ENCODE measurements around the gene SREBF1.

SREBF1 gene

DNA sequence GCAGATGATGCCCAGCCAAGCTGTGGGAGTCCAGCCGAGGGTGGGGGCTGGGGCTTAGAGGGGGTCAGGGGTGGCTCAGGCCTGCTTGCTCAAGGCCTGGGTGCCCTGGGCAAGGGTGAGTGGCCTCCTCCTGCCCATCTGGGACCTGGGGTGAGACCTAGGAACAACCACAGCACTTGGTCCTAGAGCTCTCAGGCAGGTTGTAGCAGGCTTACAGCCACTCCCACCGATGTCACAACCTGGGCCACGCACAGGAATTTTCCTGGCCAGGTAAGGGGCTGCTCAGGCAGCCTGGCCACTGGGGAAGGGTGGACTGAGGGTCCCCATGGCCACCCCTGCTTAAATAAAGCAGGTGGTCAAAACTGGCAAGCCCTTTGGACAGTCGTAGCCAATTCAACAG, 6.3 kb upstream of the SREBF1 start:
- in situ Hi-C loops (cut with MboI; ENCODE audit: low pct_unique_long_range_greater_than_20kb, low sequenced_read_pairs): no loop called here
- no peak for DNase-seq

DNA sequence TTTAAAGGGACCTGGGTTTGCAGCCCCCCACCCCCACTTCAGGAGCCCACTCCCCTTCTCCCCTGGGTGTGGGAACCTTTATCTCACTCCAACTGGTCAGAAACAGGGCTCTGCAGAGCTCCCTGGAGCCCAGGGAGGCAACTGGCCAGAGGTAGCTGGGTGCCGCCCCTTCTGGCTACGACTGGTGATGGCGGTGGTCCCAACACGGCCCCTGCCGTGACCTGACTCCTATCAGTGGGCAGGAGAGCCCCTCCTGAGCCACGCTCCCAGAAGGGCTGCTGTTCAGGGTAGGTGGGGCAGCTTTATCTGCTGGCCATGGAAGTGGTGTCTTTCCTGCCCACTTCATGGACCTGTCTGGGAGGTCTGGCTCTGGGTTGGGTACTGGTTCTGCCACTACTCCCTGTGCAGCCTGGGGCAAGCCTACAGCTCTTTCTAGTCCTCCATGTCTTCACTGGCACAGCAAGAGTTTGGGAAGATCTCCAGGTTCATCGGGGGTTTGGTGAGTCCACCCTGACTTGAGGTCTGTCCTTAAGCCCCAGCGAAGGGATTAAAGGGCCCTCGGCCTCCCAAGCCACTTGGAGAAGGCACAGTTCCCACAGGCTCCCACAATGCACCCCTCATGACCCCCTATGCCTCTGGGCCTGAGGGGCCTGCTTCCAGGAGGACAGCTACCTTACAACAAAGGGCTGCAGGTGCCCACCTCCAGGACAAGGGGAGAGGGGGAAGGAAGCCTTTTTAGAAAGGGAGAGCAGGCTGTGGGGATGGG, 5.5 kb upstream of the SREBF1 start:
- in situ Hi-C loops (cut with MboI; ENCODE audit: low pct_unique_long_range_greater_than_20kb, low sequenced_read_pairs): no loop called here
- no peak for DNase-seq

DNA sequence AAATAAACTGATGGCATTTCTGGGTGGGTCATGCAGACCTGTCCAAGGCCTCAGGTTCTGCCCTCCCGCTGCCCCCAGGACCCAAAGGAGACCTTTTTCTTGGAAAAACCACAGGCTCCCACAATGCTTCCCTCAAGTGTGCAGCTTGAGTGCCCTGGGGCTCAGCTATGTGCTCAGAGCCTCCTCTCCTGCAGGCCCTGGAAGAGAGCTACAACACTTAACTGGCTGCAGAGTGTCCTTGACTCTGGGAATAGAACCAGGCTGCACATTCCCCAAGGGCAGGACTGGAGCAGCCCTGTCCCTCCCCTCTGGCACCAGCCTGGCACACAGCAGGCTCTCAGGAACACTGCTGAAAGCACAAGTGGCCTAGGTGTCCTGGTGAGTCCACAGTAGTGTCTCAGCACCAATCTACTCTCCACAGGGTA, 4.8 kb upstream of the SREBF1 start:
- in situ Hi-C loops (cut with MboI; ENCODE audit: low pct_unique_long_range_greater_than_20kb, low sequenced_read_pairs): no loop called here

DNA sequence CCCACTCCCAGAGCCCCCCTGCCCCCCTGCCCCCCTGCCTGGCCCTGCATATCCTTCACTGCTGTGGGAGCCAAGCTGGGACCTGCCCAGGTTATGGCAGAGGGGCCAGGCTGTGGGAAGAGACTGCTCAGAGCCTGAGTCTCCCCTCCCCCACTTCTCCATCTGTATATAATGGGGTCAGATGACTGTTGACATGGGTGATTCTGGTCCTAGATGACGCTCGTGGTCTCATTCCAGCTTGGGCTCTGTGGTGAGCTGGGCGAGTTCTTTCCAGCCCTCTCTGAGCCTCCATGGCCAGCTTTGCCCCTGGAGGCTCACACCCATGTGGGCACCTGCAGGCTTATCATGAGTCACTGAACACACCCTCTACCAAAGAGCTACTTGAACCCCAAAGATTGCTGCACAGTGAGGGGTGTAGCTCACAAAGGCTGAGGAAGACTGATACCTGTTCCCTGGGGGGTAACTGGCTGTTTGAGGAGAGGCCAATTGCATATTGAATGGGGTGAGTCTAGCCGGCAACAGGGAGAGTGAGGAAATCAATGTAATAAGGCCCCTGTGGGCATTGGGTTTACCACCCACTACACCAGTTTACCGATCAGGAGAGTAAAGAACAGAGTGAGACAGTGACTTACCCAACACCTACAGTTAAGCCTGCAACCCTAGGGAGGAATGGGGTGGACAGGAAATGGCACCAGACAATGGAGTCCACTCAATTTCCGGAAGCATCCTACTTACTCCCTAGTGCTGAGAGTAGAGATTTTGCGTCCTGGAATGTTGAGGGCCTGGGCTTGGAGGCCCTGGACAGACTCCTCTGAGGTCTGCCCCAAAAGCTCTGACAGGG, 4.2 kb upstream of the SREBF1 start:
- no peak for DNase-seq
- in situ Hi-C loops (cut with MboI; ENCODE audit: low pct_unique_long_range_greater_than_20kb, low sequenced_read_pairs): no loop called here

More for the DNA sequence above, 4.8 kb upstream of the SREBF1 start:
- DNase-seq: peak; percentile 42

DNA sequence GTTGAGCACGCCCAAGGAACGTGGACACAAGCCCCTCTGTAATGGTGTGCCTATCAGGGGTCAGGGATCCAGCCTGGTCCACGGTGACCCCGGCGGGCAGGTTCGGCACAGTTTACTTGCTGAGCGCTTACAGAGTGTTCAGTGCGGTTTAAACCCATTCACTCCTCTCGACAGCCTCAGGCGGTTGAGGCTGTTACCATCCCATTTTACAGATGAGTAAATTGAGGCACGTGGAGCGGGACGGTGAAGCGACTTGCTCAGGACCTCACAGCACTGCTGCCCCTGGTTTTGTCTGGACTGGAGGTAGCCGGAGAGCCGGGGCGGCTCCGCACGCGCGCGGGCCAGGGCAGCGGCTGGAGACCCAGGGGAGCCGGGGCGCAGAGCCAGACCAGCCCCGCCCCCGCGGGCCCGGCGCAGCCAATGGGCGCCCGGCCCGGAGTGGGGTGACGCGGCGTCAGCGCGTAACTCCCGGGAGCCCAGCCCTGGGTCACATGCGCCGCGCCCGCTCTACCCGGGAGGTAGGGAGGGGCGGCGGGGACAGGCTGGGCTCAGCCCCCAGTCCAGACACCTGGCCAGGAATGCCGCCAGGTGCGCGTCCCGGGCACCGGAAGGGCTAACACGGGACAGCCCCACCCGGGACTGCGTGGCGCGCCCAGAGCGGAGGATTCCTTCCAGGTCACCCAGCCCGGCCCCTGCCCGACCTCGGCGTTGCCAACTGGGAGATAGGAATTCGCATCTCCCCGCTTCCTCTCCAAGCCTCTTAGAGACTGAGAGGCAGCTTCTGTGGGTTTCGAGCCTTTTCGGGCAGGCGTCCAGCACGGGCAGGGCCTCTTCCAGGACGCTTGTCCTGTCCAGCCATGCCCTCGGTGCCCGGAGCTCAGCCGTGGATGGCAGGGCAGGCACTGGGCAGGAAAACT, 3.3 kb upstream of the SREBF1 start:
- DNase-seq: peak; percentile 85
- in situ Hi-C loops (cut with MboI; ENCODE audit: low pct_unique_long_range_greater_than_20kb, low sequenced_read_pairs): no loop called here

DNA sequence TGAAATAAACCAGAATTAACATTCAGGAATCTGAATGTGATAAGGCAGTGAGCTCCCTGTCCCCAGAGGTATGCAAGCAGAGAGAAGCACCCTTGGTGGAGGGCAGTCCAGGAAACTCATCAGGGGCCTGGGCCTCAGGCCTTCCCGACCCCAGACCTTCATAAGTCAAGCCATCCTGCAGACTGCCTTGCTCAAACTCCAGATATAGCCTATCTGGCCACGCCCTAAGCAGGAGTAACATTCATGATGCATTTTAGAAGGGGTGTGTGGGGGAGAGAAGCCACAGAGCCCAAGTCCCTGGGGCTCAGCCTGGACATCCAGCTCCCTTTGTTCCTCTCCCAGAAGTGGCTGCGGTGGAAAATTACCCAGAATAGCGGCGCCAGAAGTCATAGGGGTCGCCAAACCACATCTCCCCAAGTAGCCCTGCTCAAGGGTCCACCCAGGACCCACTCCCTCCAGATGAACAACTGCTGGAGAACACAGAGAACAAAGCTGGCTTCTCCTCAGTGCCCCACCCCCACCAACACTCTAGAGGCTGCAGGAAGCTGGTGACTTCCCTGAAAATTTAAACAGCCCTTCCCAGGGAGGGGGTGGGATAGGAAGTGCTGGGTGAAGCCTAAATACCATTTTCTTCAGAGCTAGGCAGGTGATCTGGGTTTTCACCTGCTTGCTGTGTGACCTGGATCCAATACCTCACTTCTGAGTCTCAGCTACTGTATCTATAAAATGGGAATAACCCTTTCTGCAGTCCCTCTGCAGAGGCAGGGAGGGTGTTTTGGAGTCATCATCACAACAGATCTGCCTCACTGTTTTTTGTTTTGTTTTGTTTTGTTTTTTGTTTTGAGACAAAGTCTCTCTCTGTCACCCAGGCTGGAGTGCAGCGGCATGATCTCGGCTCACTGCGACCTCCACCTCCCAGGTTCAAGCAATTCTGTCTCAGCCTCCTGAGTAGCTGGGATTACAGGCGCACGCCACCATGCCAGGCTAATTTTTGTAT, 1.5 kb upstream of the SREBF1 start:
- peak; percentile 83 for DNase-seq

DNA sequence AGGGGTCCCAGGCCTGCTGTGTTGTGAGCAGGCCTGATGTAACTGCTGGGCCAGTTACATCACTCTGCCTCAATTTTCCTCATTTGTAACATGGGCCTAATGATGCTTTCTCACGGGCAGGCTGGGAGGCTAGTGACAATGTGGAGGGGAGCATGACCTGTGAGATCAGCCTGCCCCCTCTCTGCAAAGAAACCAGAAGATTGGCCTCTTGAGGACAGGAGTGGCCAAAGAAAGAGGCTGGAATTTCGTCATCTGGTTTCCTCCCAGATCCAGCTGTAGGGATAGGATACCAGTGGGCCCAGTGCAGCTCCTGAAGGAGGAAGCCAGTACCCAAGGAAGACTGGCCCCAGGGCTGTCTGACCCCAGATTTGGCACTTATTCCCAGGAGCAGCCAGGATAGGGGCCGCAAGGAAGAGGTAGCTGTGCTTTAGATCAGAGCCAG, 615 bp upstream of the SREBF1 start:
- in situ Hi-C loops (cut with MboI; ENCODE audit: low pct_unique_long_range_greater_than_20kb, low sequenced_read_pairs): no loop called here
- DNase-seq: peak; percentile 52

More for the DNA sequence above, 1.5 kb upstream of the SREBF1 start:
- in situ Hi-C loops (cut with MboI; ENCODE audit: low pct_unique_long_range_greater_than_20kb, low sequenced_read_pairs): no loop called here

DNA sequence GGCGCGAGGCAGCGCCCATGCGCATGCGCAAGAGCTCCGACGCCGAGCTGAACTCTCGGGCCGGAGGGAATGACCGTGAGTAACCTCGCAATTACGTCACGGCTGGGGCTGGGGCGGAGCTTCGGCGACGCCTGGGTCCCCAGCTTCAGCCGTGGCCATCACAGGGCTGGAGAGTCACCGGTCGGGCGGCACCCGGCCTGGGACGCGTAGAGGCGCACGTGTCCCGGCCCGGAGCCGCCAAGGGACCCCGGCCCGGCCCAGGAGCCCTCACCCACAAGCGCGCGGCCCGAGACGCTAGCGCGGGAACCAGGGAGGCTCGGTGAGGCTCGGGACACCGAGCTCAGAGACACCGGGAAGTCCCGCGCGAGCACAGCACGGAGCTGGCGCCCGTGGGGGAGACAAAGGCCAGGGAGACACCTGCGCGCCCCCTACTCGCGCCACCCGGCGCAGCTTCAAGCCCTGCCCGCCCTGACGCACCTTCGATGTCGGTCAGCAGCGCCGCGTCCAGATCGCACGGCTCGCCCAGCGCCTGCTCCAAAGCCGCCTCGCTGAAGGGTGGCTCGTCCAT, 452 bp downstream of the SREBF1 start:
- in situ Hi-C loops (cut with MboI; ENCODE audit: low pct_unique_long_range_greater_than_20kb, low sequenced_read_pairs): no loop called here
- peak; percentile 95 for DNase-seq

DNA sequence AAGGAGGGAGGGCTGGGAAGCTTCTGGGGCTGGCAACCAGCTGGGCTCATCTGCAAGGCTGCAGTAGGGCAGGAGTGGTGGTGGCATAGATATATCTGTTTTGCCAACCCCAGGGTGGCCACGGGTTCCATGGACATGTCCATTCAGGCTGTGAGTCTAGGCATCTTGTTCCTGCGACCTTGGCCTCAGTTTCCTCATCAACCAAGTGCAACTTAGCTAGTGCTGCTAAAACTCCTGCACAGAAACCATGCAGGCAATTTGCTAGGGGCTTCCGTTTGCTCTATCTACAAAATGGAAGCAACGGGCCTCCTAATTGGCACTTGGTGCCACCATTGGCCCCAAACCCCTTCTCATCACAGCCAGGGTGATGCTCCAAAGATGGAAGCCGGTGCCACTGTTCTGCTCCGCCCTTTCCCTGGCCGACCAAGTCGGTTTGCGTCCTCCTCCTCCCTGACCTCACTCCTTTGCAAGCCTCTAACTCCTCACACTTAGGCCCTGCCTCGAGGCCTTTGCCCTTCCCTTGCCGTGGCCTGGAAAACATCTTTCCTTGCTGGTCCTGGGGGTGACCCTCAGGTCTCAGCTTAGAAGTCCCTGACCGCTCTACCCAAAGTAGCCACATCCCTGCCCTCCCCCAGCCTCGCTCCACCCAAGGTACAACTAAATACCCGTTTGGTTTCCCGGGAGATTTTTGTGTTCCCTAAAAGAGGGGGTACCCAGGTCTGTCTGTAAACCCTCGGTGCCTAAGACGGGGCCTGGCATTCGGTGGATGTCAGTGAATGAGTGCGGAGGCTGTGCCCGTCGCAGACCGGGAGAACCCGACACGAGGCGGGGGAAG, 1.2 kb downstream of the SREBF1 start:
- in situ Hi-C loops (cut with MboI; ENCODE audit: low pct_unique_long_range_greater_than_20kb, low sequenced_read_pairs): no loop called here
- DNase-seq: no peak

DNA sequence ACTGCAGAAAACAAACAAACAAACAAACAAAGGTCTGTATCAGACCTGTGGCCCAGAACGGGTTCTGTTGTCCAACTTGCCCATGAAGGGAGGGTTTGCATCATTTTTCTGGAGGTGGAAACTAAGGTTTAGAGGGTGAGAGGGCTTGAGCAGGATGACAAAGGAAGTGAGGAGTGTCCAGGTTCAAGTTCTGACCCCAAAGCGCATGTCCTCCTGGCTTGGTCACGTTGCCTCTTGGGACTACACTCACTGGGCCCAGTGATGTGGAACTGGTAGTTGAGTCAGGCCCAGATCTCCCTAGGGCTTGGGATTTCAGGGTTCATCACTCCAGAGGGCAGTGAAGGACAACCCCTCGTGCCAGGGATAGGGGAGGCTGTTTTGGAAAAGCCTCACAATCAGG, 1.8 kb downstream of the SREBF1 start:
- DNase-seq: no peak
- in situ Hi-C loops (cut with MboI; ENCODE audit: low pct_unique_long_range_greater_than_20kb, low sequenced_read_pairs): no loop called here

DNA sequence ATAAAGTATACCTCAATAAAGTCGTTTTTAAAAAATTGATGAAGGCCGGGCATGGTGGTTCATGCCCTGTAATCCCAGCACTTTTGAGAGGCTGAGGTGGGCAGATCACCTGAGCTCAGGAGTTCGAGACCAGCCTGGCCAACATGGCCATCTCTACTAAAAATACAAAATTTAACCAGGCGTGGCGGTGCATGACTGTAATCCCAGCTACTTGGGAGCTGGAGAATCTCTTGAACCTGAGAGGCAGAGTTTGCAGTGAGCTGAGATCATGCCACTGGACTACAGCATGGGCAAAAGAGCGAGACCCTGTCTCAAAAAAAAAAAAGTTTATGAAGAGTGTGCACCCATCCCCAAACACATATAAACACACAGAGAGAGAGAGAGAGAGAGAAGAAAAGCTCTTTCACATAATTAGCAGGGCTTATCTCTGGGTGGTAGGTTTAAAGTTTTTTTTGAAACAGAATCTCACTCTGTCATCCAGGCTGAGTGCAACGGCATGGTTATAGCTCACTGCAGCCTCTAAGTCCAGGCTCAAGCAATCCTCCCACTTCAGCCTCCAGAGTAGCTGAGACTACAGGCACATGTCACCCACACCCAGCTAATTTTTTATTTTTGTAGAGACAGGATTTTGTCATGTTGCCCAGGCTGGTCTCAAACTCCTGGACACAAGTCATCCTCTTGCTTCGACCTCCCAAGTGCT, 3.0 kb downstream of the SREBF1 start:
- in situ Hi-C loops (cut with MboI; ENCODE audit: low pct_unique_long_range_greater_than_20kb, low sequenced_read_pairs): no loop called here
- DNase-seq: no peak

DNA sequence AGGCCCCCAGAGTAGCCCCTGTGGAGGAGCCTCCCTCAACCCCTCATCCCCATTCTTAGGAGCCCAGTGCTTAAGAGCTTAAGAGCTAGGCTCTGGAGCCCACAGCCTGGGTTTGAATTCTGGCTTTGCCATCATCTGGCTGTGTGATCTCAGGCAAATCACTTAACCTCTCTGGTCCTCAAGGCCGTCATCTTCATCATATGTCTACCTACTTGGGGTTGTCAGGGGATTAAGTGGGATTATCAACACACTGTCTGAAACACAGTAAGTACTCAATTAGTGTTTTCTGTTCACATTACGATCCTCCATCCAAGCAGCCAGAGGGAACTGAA, 4.8 kb downstream of the SREBF1 start:
- no peak for DNase-seq
- in situ Hi-C loops (cut with MboI; ENCODE audit: low pct_unique_long_range_greater_than_20kb, low sequenced_read_pairs): no loop called here

DNA sequence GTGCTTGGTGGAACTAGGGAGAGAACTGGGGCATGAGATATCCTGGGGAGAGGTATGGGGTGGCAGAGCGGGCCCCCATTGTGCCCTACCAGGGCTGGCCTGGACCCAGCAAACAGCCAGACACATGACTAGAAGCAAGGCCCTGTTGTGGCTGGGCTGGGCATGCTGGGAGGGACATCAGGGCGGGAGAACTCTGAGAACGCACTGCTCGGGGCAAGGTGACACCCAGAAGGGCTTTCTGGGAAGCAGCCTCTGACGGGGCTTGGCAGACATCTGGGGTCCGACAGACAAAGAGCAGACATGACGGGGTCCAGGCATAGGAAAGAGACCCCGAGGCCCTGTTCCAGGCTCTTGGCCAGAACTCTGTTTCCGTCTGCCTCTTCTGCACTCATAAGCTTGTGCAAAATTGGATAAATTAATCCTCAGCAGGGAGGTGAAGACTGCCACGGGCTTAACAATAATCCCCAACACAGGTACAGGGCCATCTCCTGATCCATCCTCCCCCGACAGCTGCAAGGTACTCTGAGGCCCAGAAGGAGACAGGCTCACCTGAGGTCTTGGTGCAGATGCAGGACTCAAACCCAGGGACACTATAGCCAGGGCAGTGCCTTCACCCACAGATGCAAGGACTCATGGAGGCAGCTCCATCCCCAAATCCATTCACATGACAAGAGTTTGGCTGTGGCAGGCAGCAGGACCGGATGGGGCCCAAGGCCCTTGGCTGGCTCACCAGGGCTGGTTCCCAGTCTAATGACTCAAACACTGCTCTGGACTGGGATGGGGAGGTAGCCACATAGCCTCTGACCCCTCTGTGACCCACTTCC, 5.4 kb downstream of the SREBF1 start:
- in situ Hi-C loops (cut with MboI; ENCODE audit: low pct_unique_long_range_greater_than_20kb, low sequenced_read_pairs): no loop called here

DNA sequence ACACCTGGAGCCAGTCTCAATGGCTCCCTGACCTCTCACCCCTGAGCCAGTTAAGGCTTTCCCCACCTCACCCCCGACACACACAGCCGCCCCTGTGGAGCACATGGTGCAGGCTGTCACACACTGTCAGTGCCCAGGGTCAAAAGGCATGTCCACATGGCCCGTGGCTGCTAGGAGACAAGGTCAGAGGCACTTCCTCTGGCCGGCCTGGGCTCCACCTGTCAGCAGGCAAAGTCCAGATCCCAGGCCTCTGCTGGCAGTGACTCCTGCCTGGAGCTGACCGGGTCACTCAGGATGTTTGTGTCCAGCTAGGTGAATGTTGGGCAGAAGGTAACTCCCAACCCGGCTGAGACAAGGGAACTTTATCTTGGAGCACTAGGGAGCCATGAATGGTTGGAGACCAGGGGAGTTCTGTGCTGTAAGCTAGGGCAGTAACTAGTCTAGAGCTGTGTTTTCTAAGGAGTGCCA, 6.0 kb downstream of the SREBF1 start:
- DNase-seq: no peak
- in situ Hi-C loops (cut with MboI; ENCODE audit: low pct_unique_long_range_greater_than_20kb, low sequenced_read_pairs): no loop called here

More for the DNA sequence above, 5.4 kb downstream of the SREBF1 start:
- no peak for DNase-seq

DNA sequence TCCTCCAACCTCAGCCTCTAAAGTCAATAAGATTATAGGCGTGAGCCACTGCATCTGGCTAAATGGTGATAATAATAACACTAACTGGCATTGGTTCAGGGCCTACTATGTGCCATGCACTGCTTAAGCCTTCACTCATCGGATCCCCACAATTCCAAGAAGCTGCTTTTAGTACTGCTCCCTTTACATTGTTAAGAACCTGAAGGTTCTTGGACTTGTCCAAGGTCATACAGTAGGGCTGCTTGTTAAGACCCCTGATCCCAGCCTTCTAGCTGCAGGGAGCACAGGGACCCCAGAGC, 6.6 kb downstream of the SREBF1 start:
- in situ Hi-C loops (cut with MboI; ENCODE audit: low pct_unique_long_range_greater_than_20kb, low sequenced_read_pairs): no loop called here
- DNase-seq: no peak
